ENCODE measurements around the gene DIS3L2. TPM values are rescaled to one million over a fixed set of nuclear protein-coding genes. Genes with fewer than 3 reads are reported as not detected.

The DIS3L2 gene
- polyA plus RNA-seq, 5 donors = 32.6 to 40.9 (median 33.1) TPM

DNA sequence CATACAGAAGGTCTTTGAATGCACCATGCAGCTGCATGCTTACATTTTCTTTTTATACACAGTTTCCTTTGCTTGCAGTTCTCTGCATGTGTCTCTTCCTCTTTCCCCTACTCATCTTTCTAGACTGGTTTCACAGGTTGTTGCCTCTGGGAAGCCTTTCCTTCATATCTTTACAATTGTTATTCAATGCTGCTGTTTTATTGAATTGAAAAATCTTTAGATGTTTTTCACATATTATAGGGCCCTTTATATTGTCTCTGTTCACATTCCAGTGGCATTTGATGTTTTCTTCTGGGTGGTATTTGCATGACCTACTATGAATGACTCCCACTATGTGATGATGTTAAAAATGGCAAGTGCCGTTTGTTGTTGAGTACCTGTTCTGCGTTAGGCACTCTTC, 91.1 kb downstream of the DIS3L2 start:
- DNase-seq = no peak

DNA sequence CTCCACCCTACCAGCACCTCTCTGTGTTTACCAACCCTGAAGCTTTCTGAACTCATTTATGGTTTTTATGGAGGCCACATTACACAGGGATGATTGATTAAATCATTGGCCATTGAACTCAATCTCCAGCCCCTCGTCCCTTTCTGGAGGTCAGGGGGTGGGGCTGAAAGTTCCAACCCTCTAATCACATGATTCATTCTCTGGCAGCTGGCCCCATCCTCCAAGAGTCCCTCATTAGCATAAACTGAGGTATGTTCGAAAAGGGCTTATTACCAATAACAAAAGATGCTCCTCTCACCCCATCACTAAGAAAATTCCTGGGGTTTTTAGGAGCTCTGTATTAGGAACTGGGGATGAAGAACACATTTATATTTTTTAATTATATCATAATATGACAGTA, 92.3 kb downstream of the DIS3L2 start:
- DNase-seq = no peak

DNA sequence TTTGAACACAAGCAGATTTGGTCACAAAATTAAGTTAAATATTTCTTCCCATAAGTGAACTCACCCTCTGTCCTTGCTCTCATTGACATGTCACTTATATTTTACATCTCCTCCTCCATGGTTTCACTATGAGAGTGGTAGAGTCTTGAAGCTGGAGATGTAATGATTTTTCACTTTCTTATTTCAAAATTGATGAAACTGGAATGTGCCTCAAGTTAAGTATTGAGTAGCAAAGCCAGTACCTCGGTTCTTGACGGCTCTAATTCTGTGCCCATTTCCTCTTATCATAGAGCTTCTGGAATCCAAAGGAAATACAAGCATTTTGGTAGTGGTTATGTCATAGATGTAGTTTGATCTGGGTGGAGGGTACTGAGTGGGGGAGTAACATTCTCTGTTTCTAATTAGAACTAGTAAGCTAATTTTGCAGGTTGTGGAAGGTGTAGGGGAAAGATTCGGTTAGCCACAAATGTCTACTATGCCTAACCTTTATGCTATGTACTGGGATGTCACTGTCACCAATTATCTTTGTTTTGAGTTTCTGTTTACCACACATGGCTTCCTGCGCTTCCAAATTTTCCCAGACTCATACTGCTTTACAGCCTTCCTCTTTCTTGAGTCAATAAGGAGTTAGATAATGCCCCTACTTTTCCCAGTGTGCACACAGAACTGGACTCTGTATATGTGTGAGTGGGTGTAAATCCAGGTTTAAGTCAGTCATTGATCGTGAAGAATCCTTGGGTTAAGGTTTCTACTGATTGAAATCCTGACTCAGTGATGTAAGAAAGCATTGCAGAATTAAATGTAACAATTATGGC, 96.8 kb downstream of the DIS3L2 start:
- no peak for DNase-seq

DNA sequence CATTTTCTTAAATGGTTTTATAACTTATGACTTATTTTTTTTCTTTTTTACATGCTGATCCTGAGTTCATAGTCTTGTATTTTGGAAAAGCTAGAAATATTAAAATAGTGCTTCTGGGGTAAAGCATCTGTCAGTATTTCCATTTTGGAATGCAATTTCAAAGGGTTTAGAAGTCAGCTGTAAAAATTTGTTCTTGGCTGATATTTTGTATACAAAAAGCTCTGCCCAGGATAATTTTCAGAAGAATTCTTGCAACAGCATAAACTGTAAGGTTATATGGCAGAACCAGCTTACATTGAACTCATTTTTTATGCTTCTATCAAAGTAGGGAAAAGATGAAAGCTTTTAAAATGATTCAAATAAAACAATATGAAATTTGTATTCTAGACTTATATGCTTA, 97.4 kb downstream of the DIS3L2 start:
- DNase-seq = peak; percentile 10 to 19

DNA sequence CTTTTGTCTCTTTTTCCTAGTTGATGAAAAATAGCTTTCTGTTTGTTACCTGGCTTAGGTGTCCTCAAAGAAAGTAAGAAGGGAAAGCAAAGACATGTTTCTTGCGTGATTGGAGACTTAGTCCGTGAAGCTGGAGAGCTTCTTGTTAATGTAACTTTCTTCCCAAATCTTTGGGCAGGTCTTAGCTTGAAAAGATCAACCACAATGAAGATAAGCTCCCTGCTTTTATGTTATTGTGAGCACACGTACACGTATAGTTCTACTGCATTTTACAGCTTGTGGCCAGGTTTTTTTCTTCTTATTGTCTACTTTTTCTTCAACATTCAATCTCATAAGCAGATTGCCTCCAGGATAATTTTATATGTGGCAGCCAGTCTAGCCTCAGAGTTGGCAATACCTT, 99.8 kb downstream of the DIS3L2 start:
- DNase-seq = no peak

DNA sequence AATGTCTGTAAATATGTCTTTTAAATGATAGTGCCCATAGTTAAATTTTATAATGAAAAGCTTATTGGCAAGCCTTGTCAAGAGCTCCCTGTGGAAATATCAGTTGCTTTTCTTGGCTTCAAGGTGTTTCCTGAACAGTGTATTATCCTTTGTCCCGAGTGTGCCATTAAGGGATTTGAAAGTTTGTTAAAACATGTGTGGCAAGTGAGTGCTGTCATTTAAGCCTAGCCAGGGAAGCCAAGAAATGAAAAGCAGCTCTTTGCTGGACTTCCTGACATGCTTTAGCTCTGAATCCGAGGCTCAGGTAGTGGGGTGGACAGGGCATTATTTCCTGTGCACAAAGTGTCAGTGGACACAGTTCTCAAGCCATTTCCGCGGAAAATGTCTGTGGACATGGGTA, 111.5 kb downstream of the DIS3L2 start:
- no peak for DNase-seq

DNA sequence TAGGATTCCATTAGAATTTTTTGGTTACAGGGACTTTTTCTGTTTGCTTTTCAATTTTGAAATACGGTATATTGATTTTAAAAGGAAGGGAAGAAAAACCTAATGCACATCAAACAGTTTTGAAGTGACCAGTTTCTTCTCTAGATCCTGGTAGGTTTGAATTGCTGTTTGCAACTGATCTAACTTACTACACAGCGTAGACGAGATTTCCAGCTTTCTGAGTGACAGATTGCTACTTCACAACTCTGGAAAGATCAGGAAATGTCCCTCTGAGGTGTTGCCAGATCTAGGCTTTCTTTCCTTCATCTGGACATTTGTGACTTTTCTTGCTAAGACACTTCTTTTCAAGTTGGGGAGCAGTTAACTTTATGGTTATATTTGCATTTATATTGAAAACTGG, 112.2 kb downstream of the DIS3L2 start:
- DNase-seq = no peak

DNA sequence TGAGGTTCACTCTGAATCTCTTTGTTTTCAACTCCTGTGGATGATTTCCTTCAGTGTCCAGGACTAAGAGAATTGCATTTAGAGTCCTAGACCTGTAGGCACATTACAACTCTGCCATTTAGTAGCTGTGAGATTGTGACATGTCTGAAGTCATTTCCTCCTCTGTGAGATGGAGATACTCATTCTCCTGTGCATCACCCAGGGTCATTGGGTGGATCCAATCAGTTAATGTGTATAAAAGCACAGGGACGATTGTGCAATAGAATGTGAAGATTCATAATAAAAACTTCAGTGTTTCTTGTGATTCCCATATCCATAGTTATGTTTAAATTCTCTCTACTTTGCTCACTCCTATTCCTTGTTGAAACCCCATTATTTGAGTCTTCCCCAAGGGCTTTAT, 113.6 kb downstream of the DIS3L2 start:
- DNase-seq = no peak

DNA sequence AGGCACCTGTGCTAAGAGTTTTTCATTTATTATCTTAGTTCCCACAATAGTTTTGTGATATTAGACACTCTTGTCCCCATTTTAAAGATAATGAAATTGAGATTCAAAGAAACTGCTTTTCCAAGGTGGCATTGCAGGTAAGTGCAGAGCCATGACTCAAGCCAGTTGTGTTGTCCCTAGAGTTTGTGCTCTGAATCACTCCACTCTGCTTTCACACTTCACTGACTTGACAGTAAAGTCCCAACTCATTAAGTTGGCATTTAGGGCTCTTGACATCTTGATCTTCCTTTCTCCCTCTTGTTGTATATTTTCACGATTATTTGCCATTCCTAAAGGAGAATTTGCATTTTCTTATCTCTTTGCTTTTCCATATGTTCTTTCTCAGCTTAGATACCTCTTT, 114.3 kb downstream of the DIS3L2 start:
- DNase-seq = no peak

DNA sequence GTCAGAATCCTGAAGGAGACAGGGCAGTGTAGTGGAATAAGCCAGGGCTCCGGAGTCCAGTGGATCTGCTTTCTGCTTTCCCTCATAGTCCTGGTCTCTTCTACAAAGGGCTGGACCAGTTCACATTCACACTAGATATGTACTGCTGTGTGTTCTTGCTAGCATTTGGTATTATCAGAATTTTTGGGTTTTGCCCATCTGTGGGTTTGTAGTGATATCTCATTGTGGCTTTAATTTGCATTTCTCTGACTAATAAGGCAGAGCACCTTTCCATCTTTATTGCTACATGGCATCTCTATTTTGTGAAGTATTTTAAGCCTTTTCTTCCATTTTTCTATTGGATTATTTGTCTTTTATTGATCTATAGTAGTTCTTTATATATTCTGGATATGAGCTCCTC, 114.8 kb downstream of the DIS3L2 start:
- no peak for DNase-seq

DNA sequence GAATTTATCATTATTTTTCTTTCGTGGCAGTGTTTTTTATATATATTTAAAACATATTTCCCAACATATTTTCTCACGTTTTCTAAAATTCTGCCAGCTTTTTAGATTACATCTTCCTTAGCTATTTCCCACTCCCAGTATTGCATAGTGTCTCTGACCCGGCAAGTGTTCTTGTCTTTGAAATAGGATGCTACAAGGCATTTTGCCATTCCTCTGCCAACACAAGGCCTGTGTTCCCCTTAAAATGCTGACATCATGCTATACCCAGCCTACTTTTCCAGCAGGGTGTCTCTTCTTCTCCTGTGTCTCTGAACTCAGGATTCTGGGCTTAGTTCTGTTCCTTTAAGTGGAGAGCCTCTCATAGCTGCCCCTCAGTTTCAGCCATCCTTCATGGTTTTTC, 115.2 kb downstream of the DIS3L2 start:
- DNase-seq = no peak

DNA sequence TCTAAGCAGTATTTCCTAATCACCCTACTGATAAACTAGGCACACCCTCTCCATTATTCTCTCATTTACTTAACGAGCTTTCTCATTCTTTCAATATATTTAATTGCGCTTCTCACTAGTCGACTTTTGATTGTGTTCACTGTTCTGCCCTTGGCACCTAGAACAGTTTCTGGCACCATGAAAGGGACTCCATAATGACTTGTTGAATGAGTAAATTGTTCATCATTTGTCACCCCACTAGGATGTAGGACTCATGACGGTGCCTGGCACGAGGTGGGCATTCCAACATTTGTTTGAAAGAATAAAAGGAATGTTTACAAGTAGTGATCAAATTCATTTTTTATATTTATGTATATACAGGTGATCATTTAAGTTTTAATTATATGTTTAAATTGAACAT, 123.7 kb downstream of the DIS3L2 start:
- DNase-seq = no peak

DNA sequence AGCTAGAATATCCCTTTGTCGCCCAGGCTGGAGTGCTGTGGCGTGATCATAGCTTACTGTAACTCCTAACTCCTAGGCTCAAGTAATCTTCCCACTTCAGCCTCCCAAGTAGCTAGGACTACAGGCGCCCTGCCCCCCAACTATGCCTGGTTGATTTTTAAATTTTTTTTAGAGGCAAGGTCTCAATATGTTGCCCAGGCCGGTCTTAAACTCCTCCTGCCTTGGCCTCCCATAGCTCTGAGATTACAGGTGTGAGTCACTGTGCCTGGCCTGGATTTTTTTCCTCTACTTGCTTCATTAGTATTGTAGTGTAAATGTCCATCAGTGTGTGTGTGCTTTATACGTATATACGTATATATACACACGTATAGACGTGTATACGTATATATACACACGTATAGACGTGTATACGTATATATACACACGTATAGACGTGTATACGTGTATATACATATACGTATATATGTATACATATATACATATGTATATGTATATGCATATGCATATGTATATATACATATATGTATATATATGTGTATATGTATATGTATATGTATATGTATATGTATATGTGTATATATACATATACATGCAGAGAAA, 124.4 kb downstream of the DIS3L2 start:
- DNase-seq = no peak

DNA sequence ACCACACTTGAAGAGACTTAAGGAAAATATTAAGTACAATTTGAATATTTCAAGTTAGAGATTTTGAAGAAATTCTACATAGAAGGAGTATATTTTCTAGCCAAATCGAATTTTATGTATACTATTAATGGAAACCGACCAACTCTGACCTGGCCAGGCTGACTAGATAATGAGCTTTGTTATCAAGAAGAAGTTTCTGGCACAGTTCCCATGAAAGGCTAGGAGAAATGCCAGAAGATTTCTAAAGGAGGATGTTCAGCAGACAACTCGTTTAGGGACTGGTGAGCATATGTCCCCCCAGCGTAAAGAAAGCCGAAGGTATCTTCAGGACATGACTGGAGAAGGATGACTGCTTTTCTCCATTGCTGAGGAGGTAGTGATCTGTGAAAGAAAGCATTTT, 127.3 kb downstream of the DIS3L2 start:
- no peak for DNase-seq

DNA sequence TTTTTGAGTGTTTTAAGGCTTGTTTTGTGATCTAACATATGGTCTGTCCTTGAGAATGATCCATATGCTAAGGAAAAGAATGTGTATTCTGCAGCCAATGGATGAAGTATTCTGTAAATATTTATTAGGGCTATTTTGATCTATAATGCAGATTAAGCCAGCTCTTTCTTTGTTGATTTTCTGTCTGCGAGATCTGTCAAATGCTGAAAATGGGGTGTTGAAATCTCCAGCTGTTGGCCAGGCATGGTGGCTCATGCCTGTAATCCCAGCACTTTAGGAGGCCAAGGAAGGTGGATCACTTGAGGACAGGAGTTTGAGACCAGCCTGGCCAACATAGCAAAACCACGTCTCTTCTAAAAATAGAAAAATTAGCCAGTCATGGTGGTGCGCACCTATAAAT, 132.7 kb downstream of the DIS3L2 start:
- peak; percentile 11 to 23 for DNase-seq

DNA sequence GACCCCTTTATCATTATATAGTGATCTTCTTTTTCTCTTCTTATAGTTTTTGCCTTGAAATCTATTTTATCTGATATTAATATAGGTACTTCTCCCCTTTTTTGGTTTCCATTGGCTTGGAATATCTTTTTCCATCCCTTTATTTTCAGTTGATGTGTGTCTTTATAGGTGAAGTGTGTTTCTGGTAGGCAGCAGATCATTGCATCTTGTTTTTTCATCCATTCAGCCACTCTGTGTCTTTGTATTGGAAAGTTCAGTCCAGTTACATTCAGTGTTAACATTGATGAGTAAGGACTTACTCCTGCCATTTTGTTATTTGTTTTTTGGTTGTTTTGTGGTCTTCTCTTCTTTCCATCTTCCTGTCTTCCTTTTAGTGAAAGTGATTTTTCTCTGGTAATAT, 133.4 kb downstream of the DIS3L2 start:
- DNase-seq = no peak

DNA sequence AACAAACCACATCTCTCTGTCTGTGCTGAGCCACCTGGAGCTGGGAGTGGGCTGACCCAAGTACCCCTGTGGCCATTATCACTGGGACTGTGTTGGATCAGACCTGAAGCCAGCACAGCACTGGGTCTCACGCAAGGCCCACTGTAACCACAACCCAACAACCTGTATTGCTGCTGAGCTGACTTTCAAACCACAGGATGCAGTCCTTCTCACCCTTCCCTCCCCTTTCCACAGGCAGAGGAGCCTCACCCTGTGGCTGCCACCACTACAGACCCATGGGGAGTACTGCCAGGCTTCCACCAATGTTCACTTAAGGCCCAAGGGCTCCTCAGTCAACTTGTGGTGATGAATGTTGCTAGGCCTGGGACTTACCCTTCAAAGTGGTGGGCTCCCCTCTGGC, 135.7 kb downstream of the DIS3L2 start:
- DNase-seq = no peak

DNA sequence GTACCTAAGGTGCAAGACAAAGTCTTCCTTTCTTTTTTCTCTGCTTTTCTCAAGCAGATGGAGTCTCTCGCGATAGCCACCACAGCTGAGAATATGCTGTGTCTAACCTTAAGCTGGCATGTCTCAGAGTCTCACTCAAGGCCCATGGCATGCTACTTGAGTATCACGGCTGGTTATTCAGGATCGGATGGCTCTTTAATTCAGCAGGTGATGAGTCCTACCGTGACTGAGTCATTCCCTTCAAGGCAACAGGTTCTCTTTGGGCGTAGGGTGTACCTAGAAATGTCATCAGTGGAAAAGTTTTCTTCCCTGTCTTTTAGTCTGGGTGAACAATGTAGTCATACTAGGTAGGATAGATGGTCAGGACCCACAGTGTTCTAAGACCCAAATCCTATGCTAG, 136.2 kb downstream of the DIS3L2 start:
- no peak for DNase-seq

DNA sequence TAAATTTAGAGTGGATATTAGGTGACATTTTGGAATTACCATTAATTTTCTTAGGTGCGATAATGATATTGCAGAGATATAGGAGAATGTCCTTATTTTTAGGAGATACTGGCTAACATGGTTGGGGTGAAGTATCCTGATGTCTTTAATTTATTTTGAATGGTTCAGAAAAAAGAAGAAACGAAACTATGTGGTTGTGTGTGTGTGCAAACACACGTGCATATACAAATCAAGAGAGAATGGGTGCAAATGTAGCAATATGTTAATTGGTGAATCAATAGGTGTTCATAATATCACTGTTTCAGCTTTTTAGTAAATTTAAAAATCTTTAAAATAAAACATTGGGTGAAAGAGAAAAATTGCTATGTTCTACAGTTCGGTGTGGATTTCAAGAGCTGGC, 140.9 kb downstream of the DIS3L2 start:
- no peak for DNase-seq

DNA sequence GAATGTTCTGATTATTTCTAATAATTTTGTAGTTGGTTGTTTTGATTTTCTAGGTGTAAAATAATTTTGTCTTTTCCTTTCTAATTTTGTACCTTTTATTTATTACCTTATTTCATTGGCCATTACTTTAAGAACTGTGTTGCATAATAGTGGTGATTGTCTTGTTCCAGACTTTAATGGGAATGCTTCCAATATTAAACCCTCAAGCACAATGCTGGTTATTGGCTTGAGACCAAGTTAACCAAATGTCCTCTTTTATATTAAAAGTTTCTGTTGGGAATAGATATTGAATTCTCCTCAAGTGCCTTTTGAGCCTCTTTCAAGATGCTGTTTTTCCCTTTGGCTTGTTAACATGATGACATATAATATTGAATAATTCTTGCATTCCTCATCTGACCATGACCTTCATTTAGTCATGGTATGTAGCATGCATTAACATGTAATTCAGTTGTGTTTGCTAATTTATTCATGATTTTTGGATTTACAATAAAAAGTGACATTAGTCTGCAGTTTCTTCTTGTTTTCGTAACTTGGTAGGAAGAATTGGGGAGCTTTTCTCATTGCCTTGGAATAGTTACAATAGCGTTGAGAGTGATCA, 141.7 kb downstream of the DIS3L2 start:
- no peak for DNase-seq

DNA sequence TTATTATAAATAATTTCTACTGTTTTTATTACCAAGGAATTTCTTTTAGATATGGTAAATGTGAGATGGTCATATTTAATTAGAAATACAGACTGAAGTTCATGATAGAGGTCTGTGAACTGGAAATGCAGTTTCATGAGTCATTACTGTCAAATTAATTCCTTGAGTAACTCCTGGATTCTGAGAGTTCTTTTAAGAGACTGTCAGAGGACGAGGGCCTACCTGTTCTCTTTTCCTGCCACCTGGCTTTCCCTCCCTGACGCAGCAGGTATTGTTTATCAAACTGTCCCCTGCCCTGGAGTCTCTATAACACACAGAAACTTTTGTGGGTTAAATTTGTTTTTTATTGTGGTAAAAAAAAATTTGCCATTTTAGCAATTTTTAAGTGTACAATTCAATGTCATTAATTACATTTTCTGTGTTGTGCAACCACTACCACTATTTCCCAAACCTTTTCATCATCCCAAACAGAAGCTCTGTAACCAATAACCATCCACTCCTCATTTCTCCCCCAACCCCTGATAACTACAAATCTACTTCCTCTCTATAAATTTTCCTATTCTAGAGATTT, 142.6 kb downstream of the DIS3L2 start:
- DNase-seq = no peak

DNA sequence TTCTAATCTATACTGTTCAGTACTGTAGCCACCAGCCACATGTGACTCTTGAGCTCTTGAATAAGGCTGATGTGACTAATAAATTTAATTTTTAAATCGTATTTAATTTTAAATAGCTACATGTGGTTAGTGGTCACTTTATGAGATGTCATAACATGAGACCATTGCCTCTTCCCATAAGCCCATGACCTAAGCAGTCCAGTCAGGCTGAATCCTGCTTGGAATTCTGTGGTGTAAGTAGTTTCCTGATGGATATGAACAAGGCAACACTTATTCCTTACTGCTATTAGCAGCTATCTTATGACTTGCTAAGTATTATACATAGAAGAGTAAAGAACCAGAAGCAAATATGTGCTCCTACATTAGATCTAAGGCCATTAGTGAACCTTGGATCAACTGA, 150.0 kb downstream of the DIS3L2 start:
- no peak for DNase-seq

DNA sequence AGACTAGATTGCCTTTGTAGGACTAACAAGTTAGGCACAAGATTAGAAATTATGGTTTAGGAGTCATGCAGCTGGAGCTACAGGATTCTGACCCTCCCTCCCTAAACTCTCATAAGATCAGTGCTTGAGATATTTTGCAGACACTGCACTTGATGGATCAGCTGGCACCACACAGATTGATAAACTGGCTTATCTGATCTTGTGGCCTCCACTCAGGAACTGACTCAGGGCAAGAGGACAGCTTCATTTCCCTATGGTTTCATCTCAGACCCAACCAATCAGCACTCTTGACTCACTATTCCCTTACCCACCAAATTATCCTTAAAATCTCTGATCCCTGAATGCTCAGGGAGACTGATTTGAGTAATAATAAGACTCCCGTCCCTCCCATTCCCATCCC, 152.3 kb downstream of the DIS3L2 start:
- DNase-seq = no peak

Data from right lung (tissue), 5 donors.